ENCODE data around the gene MEX3D.

Gene MEX3D

GRCh38 chr19:1592755-1593500, 24.8 kb upstream of the MEX3D start, which contains the start of gene MBD3:
Gene MBD3 (minus strand): TSS chr19:1592865. CDS start chr19:1592631, 234 bp downstream.
- FAIRE-seq: no peak

- FAIRE-seq: no peak
Measured at GRCh38 chr19:1592024-1592754, 24.1 kb upstream of the MEX3D start.

GRCh38 chr19:1591421-1592023, 23.4 kb upstream of the MEX3D start:
- FAIRE-seq: no peak

GRCh38 chr19:1590641-1591397, 22.7 kb upstream of the MEX3D start:
- FAIRE-seq: no peak

- FAIRE-seq: no peak
Measured at GRCh38 chr19:1587872-1588271, 19.7 kb upstream of the MEX3D start.

- FAIRE-seq: no peak
Measured at GRCh38 chr19:1585243-1585580, 17.1 kb upstream of the MEX3D start.

- FAIRE-seq: no peak
Measured at GRCh38 chr19:1584500-1585242, 16.5 kb upstream of the MEX3D start.

- FAIRE-seq: no peak
Measured at GRCh38 chr19:1582201-1582600, 14.1 kb upstream of the MEX3D start.

GRCh38 chr19:1580957-1581356, 12.8 kb upstream of the MEX3D start:
- no peak for FAIRE-seq

- FAIRE-seq: no peak
Measured at GRCh38 chr19:1580382-1580781, 12.3 kb upstream of the MEX3D start.

- FAIRE-seq: no peak
Measured at GRCh38 chr19:1579222-1579621, 11.1 kb upstream of the MEX3D start.

GRCh38 chr19:1577929-1578618, 9.9 kb upstream of the MEX3D start:
- FAIRE-seq: no peak

- no peak for FAIRE-seq
Measured at GRCh38 chr19:1577090-1577928, 9.2 kb upstream of the MEX3D start.

- no peak for FAIRE-seq
Measured at GRCh38 chr19:1576242-1577089, 8.3 kb upstream of the MEX3D start.

GRCh38 chr19:1575323-1576241, 7.5 kb upstream of the MEX3D start:
- no peak for FAIRE-seq

- no peak for FAIRE-seq
Measured at GRCh38 chr19:1574354-1575136, 6.4 kb upstream of the MEX3D start.

GRCh38 chr19:1572795-1573194, 4.7 kb upstream of the MEX3D start:
- no peak for FAIRE-seq

GRCh38 chr19:1571358-1571757, 3.2 kb upstream of the MEX3D start:
- FAIRE-seq: no peak
